ENCODE data around the gene SLCO1C1.

Gene SLCO1C1

GRCh38 chr12:20696181-20696905 lies 1.2 kb downstream of the SLCO1C1 start:
- TF ChIP-seq, protein P1, sequence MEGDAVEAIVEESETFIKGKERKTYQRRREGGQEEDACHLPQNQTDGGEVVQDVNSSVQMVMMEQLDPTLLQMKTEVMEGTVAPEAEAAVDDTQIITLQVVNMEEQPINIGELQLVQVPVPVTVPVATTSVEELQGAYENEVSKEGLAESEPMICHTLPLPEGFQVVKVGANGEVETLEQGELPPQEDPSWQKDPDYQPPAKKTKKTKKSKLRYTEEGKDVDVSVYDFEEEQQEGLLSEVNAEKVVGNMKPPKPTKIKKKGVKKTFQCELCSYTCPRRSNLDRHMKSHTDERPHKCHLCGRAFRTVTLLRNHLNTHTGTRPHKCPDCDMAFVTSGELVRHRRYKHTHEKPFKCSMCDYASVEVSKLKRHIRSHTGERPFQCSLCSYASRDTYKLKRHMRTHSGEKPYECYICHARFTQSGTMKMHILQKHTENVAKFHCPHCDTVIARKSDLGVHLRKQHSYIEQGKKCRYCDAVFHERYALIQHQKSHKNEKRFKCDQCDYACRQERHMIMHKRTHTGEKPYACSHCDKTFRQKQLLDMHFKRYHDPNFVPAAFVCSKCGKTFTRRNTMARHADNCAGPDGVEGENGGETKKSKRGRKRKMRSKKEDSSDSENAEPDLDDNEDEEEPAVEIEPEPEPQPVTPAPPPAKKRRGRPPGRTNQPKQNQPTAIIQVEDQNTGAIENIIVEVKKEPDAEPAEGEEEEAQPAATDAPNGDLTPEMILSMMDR (conservative IDR thresholded peaks at IDR 0.05) = no peak
- TF ChIP-seq ZFX (IDR thresholded peaks at IDR 0.05) = no peak
- no peak overlapping the region for H3K27ac ChIP-seq

- H3K27ac ChIP-seq = no peak overlapping the region
- no peak for TF ChIP-seq ZFX (IDR thresholded peaks at IDR 0.05)
- TF ChIP-seq, protein P1 (conservative IDR thresholded peaks at IDR 0.05) = no peak
Observed at GRCh38 chr12:20701106-20701505, 6.0 kb downstream of the SLCO1C1 start.

- TF ChIP-seq ZFX (IDR thresholded peaks at IDR 0.05) = no peak
- TF ChIP-seq, protein P1 (conservative IDR thresholded peaks at IDR 0.05) = no peak
- H3K27ac ChIP-seq = no peak overlapping the region
Observed at GRCh38 chr12:20704860-20705259, 9.7 kb downstream of the SLCO1C1 start.

DNA sequence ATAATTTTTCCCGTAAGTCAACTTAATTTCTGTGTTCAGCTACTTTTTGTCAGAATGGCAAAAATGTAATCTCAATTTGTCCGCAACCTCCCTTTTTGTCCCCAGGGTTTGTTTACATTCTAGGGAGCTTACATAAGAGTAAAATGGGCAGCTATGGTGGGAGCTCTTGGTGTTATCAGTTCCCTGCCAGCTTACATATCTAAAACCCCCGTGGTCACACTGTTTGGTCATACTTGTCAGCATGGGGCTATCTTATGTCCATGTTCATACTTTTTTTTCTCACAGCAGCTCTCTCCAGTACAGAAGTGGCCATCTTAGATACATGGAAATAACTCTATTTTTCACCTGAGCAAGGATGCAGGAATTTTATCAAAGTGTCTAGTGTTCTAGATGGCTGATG lies 16.7 kb downstream of the SLCO1C1 start:
- no peak overlapping the region for H3K27ac ChIP-seq

DNA sequence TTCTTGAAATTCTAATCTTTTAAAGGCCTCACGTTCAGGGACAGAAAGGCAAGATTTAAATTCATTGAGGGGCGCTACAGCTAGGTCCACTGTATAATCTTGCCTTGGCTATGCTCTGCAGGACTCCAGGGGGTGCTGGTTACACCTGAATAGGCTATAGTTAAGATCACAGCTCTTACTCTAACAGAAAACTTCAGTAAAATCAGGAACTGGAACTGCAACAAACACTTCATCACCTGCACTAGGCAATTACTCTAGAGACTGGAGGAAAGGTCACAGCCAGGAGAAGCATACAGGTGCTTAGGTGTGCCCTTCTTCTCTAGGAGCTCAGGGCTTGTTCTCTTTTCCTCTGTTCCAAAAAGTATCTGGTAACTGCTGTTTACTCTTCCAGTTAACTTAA lies 20.9 kb downstream of the SLCO1C1 start:
- peak overlapping the region; percentile 3; the same call in 1 of the 2 replicates for H3K27ac ChIP-seq
- TF ChIP-seq, protein P1 (conservative IDR thresholded peaks at IDR 0.05) = peak; percentile 75
- TF ChIP-seq ZFX (IDR thresholded peaks at IDR 0.05) = no peak

More for the DNA sequence above, 16.7 kb downstream of the SLCO1C1 start:
- no peak for TF ChIP-seq ZFX (IDR thresholded peaks at IDR 0.05)
- TF ChIP-seq, protein P1 (conservative IDR thresholded peaks at IDR 0.05) = no peak

- H3K27ac ChIP-seq = no peak overlapping the region
- TF ChIP-seq, protein P1 (conservative IDR thresholded peaks at IDR 0.05) = no peak
Observed at GRCh38 chr12:20716985-20717384, 21.9 kb downstream of the SLCO1C1 start.

DNA sequence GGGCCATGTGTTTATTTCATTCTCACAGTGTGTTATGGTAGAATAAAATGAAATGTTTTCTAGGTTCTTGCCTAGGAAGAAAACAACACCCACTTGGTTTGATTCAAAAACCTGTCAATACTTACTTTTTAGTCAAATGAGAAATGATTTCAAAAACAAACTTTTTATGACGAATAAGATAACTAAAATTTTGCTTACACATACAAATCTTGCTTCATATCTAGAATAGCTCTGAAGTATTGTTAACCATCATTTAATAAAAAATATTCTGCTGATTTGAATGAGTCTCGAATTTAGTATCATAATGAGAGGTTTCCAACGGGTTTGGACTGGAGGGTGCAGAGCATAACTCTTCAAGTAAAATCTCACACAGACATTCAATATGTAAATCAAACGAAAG lies 23.2 kb downstream of the SLCO1C1 start:
- TF ChIP-seq, protein P1 (conservative IDR thresholded peaks at IDR 0.05) = no peak
- TF ChIP-seq ZFX (IDR thresholded peaks at IDR 0.05) = no peak
- H3K27ac ChIP-seq = no peak overlapping the region

Measured in C4-2B (cell line).